ENCODE results near the gene TMPRSS11B.

DNA sequence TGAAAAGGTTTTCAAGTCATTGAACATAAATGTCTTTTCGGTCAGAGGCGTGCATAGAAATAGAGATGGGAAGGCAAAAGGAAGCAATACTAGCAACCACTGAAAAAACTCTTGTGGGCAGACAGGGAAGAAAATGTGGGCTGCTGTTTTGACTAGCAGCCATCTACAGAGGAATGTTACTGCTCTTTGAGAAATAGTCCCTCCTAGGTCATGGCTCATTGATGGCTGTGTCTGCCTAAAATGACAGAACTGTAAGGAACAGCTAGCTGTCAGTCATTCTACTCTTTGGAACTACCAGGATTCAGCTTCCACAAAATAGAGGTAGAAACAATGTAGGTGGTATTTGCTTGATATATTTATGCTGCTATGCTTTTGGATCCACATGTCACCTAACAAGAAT is 26.9 kb upstream of the TMPRSS11B start:
- TF ChIP-seq GABPA (IDR thresholded peaks at IDR 0.05; ENCODE audit: low read depth) (no peak), POLR2AphosphoS5 (IDR thresholded peaks at IDR 0.05; ENCODE audit: low read depth) (no peak)

Measured in HL-60 (cell line).